Measurements from ENCODE around the gene PTGES. TPM values are rescaled to one million over a fixed set of nuclear protein-coding genes. Genes with fewer than 3 reads are reported as not detected.

PTGES gene
- total RNA-seq, 1 donor from 2014 or later, result 1.0 TPM

GRCh38 chr9:129781131-129781530, 28.3 kb upstream of the PTGES start:
- Mint-ChIP-seq H3K27ac (ENCODE audit: unreplicated experiment) (no peak overlapping the region), H3K4me1 (ENCODE audit: low read depth, unreplicated experiment) (peaks cover 7% of the 10 kb centered on the region), H3K27me3 (ENCODE audit: unreplicated experiment) (no peaks in the 10 kb centered on the region), H3K4me3 (ENCODE audit: unreplicated experiment) (no peak overlapping the region), H3K36me3 (ENCODE audit: unreplicated experiment) (peaks cover 5% of the 10 kb centered on the region), H3K9me3 (ENCODE audit: unreplicated experiment) (peaks cover 2% of the 10 kb centered on the region)
- TF ChIP-seq CTCF (IDR thresholded peaks at IDR 0.05; ENCODE audit: partially characterized antibody, unreplicated experiment), result no peak
- no peak for DNase-seq

GRCh38 chr9:129779560-129780190, 26.8 kb upstream of the PTGES start:
- Mint-ChIP-seq H3K4me1 (ENCODE audit: low read depth, unreplicated experiment) (peaks cover 10% of the 10 kb centered on the region), H3K27me3 (ENCODE audit: unreplicated experiment) (no peaks in the 10 kb centered on the region), H3K4me3 (ENCODE audit: unreplicated experiment) (no peak overlapping the region), H3K27ac (ENCODE audit: unreplicated experiment) (no peak overlapping the region), H3K9me3 (ENCODE audit: unreplicated experiment) (peaks cover 2% of the 10 kb centered on the region), H3K36me3 (ENCODE audit: unreplicated experiment) (peaks cover 5% of the 10 kb centered on the region)
- DNase-seq, result no peak
- no peak for TF ChIP-seq CTCF (IDR thresholded peaks at IDR 0.05; ENCODE audit: partially characterized antibody, unreplicated experiment)

GRCh38 chr9:129778469-129778868, 25.6 kb upstream of the PTGES start:
- H3K4me3 Mint-ChIP-seq (ENCODE audit: unreplicated experiment), result no peak overlapping the region
- H3K36me3 Mint-ChIP-seq (ENCODE audit: unreplicated experiment), result peaks cover 5% of the 10 kb centered on the region
- TF ChIP-seq CTCF (IDR thresholded peaks at IDR 0.05; ENCODE audit: partially characterized antibody, unreplicated experiment), result no peak
- no peak for DNase-seq
- peaks cover 10% of the 10 kb centered on the region for H3K4me1 Mint-ChIP-seq (ENCODE audit: low read depth, unreplicated experiment)
- H3K27ac Mint-ChIP-seq (ENCODE audit: unreplicated experiment), result no peak overlapping the region
- H3K27me3 Mint-ChIP-seq (ENCODE audit: unreplicated experiment), result peaks cover 3% of the 10 kb centered on the region
- H3K9me3 Mint-ChIP-seq (ENCODE audit: unreplicated experiment), result peaks cover 2% of the 10 kb centered on the region

- no peak for DNase-seq
- TF ChIP-seq CTCF (IDR thresholded peaks at IDR 0.05; ENCODE audit: partially characterized antibody, unreplicated experiment), result no peak
- no peak overlapping the region for H3K4me3 Mint-ChIP-seq (ENCODE audit: unreplicated experiment)
- peaks cover 3% of the 10 kb centered on the region for H3K27me3 Mint-ChIP-seq (ENCODE audit: unreplicated experiment)
- peaks cover 5% of the 10 kb centered on the region for H3K36me3 Mint-ChIP-seq (ENCODE audit: unreplicated experiment)
- no peak overlapping the region for H3K27ac Mint-ChIP-seq (ENCODE audit: unreplicated experiment)
- H3K4me1 Mint-ChIP-seq (ENCODE audit: low read depth, unreplicated experiment), result peaks cover 10% of the 10 kb centered on the region
- H3K9me3 Mint-ChIP-seq (ENCODE audit: unreplicated experiment), result peaks cover 2% of the 10 kb centered on the region
Observed at GRCh38 chr9:129777769-129778130, 24.9 kb upstream of the PTGES start.

GRCh38 chr9:129776938-129777768, 24.3 kb upstream of the PTGES start:
- H3K4me1 Mint-ChIP-seq (ENCODE audit: low read depth, unreplicated experiment), result peaks cover 10% of the 10 kb centered on the region
- peak overlapping the region; percentile 36 for H3K4me3 Mint-ChIP-seq (ENCODE audit: unreplicated experiment)
- peaks cover 3% of the 10 kb centered on the region for H3K27me3 Mint-ChIP-seq (ENCODE audit: unreplicated experiment)
- no peak for TF ChIP-seq CTCF (IDR thresholded peaks at IDR 0.05; ENCODE audit: partially characterized antibody, unreplicated experiment)
- H3K36me3 Mint-ChIP-seq (ENCODE audit: unreplicated experiment), result peaks cover 5% of the 10 kb centered on the region
- peaks cover 2% of the 10 kb centered on the region for H3K9me3 Mint-ChIP-seq (ENCODE audit: unreplicated experiment)
- DNase-seq, result peak; percentile 62
- H3K27ac Mint-ChIP-seq (ENCODE audit: unreplicated experiment), result no peak overlapping the region

Measured in glutamatergic neuron (in vitro differentiated cells).